Prostate gland (tissue), 2 donors: ENCODE data around the gene STAB1. TPM values are rescaled to one million over a fixed set of nuclear protein-coding genes. Genes with fewer than 3 reads are reported as not detected.

ENCODE experiments used
- DNase-seq: peaks from one replicate; pipeline ENCODE4 v3.0.0-alpha.2; 2019; ENCODE audit warnings: low spot score
- H3K27ac ChIP-seq, 2 donors: fragments of 200-600 bp; sonication (generic); 2 replicates each; pipeline ENCODE4 v1.5.1; 2017 to 2019
- H3K27me3 ChIP-seq: fragments of 200-600 bp; sonication (generic); replicated peaks from 2 replicates; pipeline ENCODE4 v1.5.1; 2019; ENCODE audit not compliant: insufficient read depth
- H3K36me3 ChIP-seq, 2 donors: fragments of 200-600 bp; sonication (generic); 1 replicate in 1 of 2; 2 replicates in 1 of 2; pipeline versions ENCODE4 v1.5.1 to v1.8.1; 2017 to 2019
- H3K4me1 ChIP-seq: fragments of 200-600 bp; sonication (generic); replicated peaks from 2 replicates; pipeline ENCODE4 v1.5.1; 2019
- H3K4me3 ChIP-seq, 2 donors: fragments of 200-600 bp; sonication (generic); 2 replicates each; pipeline ENCODE4 v1.5.1; 2017 to 2019
- H3K9me3 ChIP-seq: fragments of 200-600 bp; sonication (generic); 2 replicates; pipeline ENCODE4 v1.5.1; 2017
- POLR2A ChIP-seq: fragments of 450-650 bp; IDR thresholded peaks from one replicate; pipeline ENCODE4 v1.6.1; 2016; ENCODE audit warnings: antibody characterized with exemption, mild to moderate bottlenecking
- POLR2AphosphoS5 ChIP-seq: sonication (generic); formaldehyde crosslinking; IDR thresholded peaks from one replicate; pipeline ENCODE4 v1.6.1; 2017; ENCODE audit warnings: antibody characterized with exemption
- WGBS: methylation state at CpG from one replicate; pipeline ENCODE4 v1.1.5; 2018; 5-methylcytosine and 5-hydroxymethylcytosine counted together
- intact Hi-C: fragments of 100-400 bp; cut with DNase I; formaldehyde crosslinking; loops from one replicate; pipeline ENCODE4 v1.14.2; 2022
- total RNA-seq, 2 donors: library from RNA; depleted of rRNA; stranded (reverse); fragments of >200 nt; gene quantifications; one replicate each; pipeline ENCODE4 v1.1.0, GENCODE V29; 2016
- TF ChIP-seq, protein P1 (sequence below), 4 experiments: fragments of 200-600 bp in 2 of 4; fragments of 450-650 bp in 2 of 4; sonication (generic) in 2 of 4; IDR thresholded peaks; 1 replicate in 3 of 4; 2 replicates in 1 of 4; pipeline ENCODE4 v1.5.1; 2016 to 2019; ENCODE audit warnings: antibody characterized with exemption in 4 of 4, mild to moderate bottlenecking in 2 of 4, moderate library complexity in 2 of 4

STAB1 gene
- total RNA-seq, 2 donors from 2014 or later: 21.8 to 68.6 TPM

DNA sequence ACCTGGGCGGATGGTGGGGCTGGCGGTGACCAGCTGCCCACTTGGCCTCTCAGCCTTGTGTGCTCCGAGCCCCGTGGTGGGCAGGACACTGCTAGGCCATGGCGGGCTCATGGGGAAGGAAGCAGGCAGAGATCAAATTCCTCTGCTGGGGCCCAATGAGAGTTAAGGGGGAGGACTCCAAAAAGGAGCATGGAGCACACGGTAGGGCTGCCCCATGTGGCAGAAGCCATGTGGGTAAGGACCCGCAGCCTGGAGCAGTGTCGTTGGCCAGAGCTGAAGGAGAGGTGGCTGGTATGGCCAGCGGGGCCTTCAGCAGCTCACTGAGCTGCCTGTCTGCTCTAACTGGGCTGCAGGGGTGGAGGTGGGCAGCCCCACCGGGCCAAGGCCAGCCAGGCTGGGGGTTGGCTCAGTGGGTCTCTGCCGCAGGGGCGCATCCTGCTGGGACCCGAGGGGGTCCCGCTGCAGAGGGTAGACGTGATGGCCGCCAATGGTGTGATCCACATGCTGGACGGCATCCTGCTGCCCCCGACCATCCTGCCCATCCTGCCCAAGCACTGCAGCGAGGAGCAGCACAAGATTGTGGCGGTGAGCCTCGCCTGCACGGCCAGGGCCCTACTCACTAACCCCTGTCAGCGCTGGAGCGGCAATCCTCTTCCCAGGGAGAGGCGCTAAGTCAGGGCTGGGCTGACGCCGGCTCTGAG is 11.3 kb downstream of the STAB1 start:
- no peaks in the 10 kb centered on the region for H3K4me1 ChIP-seq
- no peak overlapping the region for H3K4me3 ChIP-seq
- intact Hi-C loops: no loop called here
- no peak for DNase-seq
- WGBS: 84% methylated on average over 16 of the region's 27 CpGs
- no peaks in the 10 kb centered on the region for H3K36me3 ChIP-seq
- no peak overlapping the region for H3K27ac ChIP-seq
- no peaks in the 10 kb centered on the region for H3K9me3 ChIP-seq
- H3K27me3 ChIP-seq: no peaks in the 10 kb centered on the region
- no peak for TF ChIP-seq POLR2A

DNA sequence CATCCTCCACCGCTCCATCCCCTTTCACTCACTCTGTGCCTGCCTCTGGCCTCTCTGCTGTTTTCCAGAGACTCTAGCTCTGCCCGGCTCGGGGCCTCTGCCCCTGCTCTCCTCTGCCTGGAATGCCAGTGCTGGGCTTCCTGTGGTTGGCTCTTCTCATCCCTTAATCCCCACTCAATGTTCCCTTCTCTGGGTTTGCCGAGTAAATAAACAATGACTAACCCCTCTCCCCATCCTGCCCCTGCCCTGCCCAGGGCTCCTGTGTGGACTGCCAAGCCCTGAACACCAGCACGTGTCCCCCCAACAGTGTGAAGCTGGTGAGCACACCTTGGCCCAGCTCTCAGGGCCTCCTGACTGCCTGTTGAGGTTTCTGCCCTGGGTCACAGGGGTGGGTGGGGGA is 12.2 kb downstream of the STAB1 start:
- intact Hi-C loops: no loop called here
- TF ChIP-seq POLR2AphosphoS5 (no peak), POLR2A (no peak)
- TF ChIP-seq, protein P1, sequence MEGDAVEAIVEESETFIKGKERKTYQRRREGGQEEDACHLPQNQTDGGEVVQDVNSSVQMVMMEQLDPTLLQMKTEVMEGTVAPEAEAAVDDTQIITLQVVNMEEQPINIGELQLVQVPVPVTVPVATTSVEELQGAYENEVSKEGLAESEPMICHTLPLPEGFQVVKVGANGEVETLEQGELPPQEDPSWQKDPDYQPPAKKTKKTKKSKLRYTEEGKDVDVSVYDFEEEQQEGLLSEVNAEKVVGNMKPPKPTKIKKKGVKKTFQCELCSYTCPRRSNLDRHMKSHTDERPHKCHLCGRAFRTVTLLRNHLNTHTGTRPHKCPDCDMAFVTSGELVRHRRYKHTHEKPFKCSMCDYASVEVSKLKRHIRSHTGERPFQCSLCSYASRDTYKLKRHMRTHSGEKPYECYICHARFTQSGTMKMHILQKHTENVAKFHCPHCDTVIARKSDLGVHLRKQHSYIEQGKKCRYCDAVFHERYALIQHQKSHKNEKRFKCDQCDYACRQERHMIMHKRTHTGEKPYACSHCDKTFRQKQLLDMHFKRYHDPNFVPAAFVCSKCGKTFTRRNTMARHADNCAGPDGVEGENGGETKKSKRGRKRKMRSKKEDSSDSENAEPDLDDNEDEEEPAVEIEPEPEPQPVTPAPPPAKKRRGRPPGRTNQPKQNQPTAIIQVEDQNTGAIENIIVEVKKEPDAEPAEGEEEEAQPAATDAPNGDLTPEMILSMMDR (IDR thresholded peaks at IDR 0.05): no peak
- DNase-seq: no peak
- Histone ChIP-seq H3K36me3 (no peaks in the 10 kb centered on the region), H3K9me3 (no peaks in the 10 kb centered on the region), H3K4me1 (no peaks in the 10 kb centered on the region), H3K27ac (no peak overlapping the region), H3K4me3 (no peak overlapping the region), H3K27me3 (no peaks in the 10 kb centered on the region)
- 68% methylated on average over 5 of the region's 5 CpGs for WGBS

DNA sequence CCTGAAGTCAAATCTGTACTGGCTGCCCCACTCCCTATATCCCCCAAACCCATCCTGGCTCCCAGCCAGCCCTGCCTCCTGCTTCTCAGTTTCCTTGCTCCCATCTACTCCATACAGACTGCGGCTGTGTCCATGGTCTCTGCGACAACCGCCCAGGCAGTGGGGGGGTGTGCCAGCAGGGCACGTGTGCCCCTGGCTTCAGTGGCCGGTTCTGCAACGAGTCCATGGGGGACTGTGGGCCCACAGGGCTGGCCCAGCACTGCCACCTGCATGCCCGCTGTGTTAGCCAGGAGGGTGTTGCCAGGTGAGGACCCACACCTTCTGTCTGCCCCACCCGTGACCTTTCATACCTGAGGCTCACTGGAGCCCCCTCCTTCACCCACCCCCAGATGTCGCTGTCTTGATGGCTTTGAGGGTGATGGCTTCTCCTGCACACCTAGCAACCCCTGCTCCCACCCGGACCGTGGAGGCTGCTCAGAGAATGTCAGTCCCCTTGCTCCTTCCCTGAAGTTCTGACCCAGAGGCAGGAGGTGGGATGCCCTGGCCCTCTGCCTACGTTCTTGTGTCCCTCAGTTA is 14.7 kb downstream of the STAB1 start:
- no peaks in the 10 kb centered on the region for H3K9me3 ChIP-seq
- TF ChIP-seq POLR2A: no peak
- TF ChIP-seq, protein P1 (IDR thresholded peaks at IDR 0.05): no peak
- TF ChIP-seq POLR2AphosphoS5: no peak
- no peaks in the 10 kb centered on the region for H3K27me3 ChIP-seq
- no peak for DNase-seq
- H3K36me3 ChIP-seq: no peaks in the 10 kb centered on the region
- no peak overlapping the region for H3K4me3 ChIP-seq
- no peaks in the 10 kb centered on the region for H3K4me1 ChIP-seq
- 55% methylated on average over 12 of the region's 12 CpGs for WGBS
- intact Hi-C loops: no loop called here
- H3K27ac ChIP-seq: no peak overlapping the region

DNA sequence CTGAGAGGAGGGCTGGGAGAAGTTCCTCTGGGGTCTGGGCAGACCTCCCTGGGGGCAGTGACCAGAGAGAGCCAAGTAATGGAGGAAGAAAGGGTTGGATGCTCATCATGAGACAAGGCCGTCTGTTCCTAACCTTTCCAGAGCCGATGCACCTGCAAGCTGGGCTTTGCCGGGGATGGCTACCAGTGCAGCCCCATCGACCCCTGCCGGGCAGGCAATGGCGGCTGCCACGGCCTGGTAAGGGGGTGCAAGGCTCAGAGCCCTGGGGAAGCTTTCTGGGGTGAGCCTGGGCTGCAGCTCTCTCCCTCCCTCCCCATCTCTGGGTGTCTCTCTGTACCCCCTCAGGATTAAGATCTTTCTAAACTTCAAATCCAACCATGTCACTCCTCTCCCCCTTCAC is 16.4 kb downstream of the STAB1 start:
- intact Hi-C loops: no loop called here
- WGBS: 88% methylated on average over 7 of the region's 7 CpGs

DNA sequence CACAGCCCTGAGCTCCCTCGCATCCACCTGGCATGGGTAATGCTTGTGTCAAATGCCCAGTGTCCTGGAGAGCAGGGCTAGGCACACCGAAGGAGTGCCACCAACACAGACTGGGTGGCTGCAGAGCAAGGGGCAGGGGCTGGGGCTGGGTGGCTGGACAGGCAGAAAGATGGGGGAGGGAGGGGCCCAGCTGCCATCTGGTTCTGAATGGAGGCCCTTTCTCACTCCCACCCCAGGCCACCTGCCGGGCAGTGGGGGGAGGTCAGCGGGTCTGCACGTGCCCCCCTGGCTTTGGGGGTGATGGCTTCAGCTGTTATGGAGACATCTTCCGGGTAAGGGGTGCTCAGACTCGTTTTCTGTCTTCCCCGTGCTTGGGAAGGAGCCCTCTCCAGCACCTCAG is 17.0 kb downstream of the STAB1 start:
- no peaks in the 10 kb centered on the region for H3K36me3 ChIP-seq
- TF ChIP-seq, protein P1 (IDR thresholded peaks at IDR 0.05): no peak
- no peak for TF ChIP-seq POLR2A
- TF ChIP-seq POLR2AphosphoS5: no peak
- intact Hi-C loops: no loop called here
- H3K9me3 ChIP-seq: no peaks in the 10 kb centered on the region
- H3K27ac ChIP-seq: no peak overlapping the region
- no peaks in the 10 kb centered on the region for H3K27me3 ChIP-seq
- DNase-seq: no peak
- H3K4me1 ChIP-seq: no peaks in the 10 kb centered on the region
- no peak overlapping the region for H3K4me3 ChIP-seq
- WGBS: 78% methylated on average over 8 of the region's 8 CpGs

More for the DNA sequence above, 16.4 kb downstream of the STAB1 start:
- no peak for TF ChIP-seq POLR2AphosphoS5
- TF ChIP-seq, protein P1 (IDR thresholded peaks at IDR 0.05): no peak
- no peak for TF ChIP-seq POLR2A
- DNase-seq: no peak
- Histone ChIP-seq H3K27ac (no peak overlapping the region), H3K9me3 (no peaks in the 10 kb centered on the region), H3K4me3 (no peak overlapping the region), H3K27me3 (no peaks in the 10 kb centered on the region), H3K4me1 (no peaks in the 10 kb centered on the region), H3K36me3 (no peaks in the 10 kb centered on the region)
